Fibroblast of mammary gland (primary cell): ENCODE results near the gene C19orf33.

Source experiments
- DNase-seq: peaks from one replicate; pipeline ENCODE4 v3.0.0-alpha.2; 2010; ENCODE audit warnings: low read depth
- H3K4me3 ChIP-seq: 2 replicates; pipeline ENCODE4 v1.5.1; 2011; ENCODE audit warnings: low read depth, mild to moderate bottlenecking, low read length, moderate library complexity; ENCODE audit not compliant: control insufficient read depth
- CTCF ChIP-seq: conservative IDR thresholded peaks from 2 replicates; pipeline ENCODE4 v1.5.1; 2011; ENCODE audit warnings: low read depth, low read length, inconsistent platforms; ENCODE audit not compliant: control insufficient read depth, insufficient read depth

The C19orf33 gene

DNA sequence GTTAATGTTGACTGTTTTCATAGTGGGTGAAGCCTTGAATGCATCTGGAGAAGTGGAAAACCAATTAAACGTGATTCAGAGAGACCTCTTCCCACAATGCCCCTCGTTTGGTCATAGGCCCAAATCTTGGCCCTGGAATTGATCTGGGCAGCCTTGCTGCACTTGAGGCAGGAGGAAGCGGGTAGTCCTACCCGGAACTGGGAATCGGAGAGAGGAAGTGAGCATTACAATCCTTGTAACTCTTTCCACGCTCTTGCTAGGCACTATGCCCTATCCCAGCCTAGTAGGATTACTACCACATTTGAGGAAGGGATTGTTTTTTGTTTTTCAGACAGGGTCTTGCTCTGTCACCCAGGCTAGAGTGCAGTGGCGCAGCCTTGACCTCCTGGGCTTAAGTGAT is 19.2 kb downstream of the C19orf33 start:
- no peak for DNase-seq
- no peak overlapping the region for H3K4me3 ChIP-seq
- no peak for TF ChIP-seq CTCF

GRCh38 chr19:38324431-38324830 is 20.4 kb downstream of the C19orf33 start:
- H3K4me3 ChIP-seq = no peak overlapping the region
- TF ChIP-seq CTCF = no peak
- DNase-seq = no peak

GRCh38 chr19:38326591-38326990 is 22.5 kb downstream of the C19orf33 start:
- no peak for TF ChIP-seq CTCF
- no peak overlapping the region for H3K4me3 ChIP-seq
- DNase-seq = no peak

- TF ChIP-seq CTCF = no peak
These were observed 25.6 kb downstream of the C19orf33 start for GRCh38 chr19:38329651-38330050.

GRCh38 chr19:38331728-38332127 is 27.7 kb downstream of the C19orf33 start:
- no peak for DNase-seq
- no peak overlapping the region for H3K4me3 ChIP-seq
- TF ChIP-seq CTCF = no peak

More at GRCh38 chr19:38329651-38330050, 25.6 kb downstream of the C19orf33 start:
- H3K4me3 ChIP-seq = no peak overlapping the region
- DNase-seq = no peak

DNA sequence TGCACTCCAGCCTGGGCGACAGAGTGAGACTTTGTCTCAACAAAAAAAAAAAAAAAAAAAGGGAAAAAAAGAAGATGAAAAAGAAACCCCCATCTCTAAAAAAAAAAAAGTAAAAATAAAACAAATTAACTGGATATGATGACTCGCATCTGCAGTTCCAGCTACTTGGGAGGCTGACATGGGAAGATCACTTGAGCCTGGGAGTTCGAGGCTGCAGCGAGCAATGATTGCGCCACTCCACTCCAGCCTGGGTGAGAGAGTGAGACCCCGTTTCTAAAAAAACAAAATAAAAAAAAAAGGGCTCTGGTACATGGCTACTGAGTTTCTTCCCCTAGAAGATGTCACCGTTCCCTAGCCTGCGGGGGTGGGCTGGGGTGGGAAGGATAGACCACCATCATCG is 29.2 kb downstream of the C19orf33 start:
- TF ChIP-seq CTCF = no peak
- peak; percentile 21 for DNase-seq
- H3K4me3 ChIP-seq = no peak overlapping the region

GRCh38 chr19:38335949-38336637 is 32.0 kb downstream of the C19orf33 start:
- DNase-seq = peak; percentile 90
- H3K4me3 ChIP-seq = peak overlapping the region; percentile 85
- no peak for TF ChIP-seq CTCF
